Lower leg skin (tissue), 4 donors: ENCODE measurements around the gene MEX3A. TPM values are rescaled to one million over a fixed set of nuclear protein-coding genes. Genes with fewer than 3 reads are reported as not detected.
A peak's percentile ranks its signal among the peaks of the same experiment; 100 is the strongest.

ENCODE experiments used
- DNase-seq, 2 donors: peaks; one replicate each; pipeline ENCODE4 v3.0.0-alpha.2; 2019; ENCODE audit warnings: low spot score in 2 of 2
- H3K4me3 ChIP-seq: fragments of 200-600 bp; sonication (generic); 2 replicates; pipeline ENCODE4 v1.5.1; 2017; ENCODE audit warnings: mild to moderate bottlenecking, low read depth; ENCODE audit not compliant: poor library complexity, severe bottlenecking
- CTCF ChIP-seq, 3 donors: fragments of 450-650 bp; IDR thresholded peaks; one replicate each; pipeline ENCODE4 v1.5.1; 2016; ENCODE audit warnings: antibody characterized with exemption in 3 of 3, mild to moderate bottlenecking in 3 of 3, moderate library complexity in 2 of 3
- POLR2A ChIP-seq, 2 donors: fragments of 450-650 bp; IDR thresholded peaks; one replicate each; pipeline ENCODE4 v1.6.1; 2016 to 2017; ENCODE audit warnings: antibody characterized with exemption in 2 of 2, mild to moderate bottlenecking in 1 of 2, moderate library complexity in 1 of 2
- WGBS, 2 donors: methylation state at CpG; one replicate each; pipeline ENCODE4 v1.1.5; 2018; 5-methylcytosine and 5-hydroxymethylcytosine counted together
- intact Hi-C: fragments of 100-400 bp; cut with DNase I; formaldehyde crosslinking; loops from one replicate; pipeline ENCODE4 v1.15.0; 2023; ENCODE audit warnings: low total_unique reads
- total RNA-seq, 4 donors: library from RNA; depleted of rRNA; stranded (reverse); fragments of >200 nt; gene quantifications; one replicate each; pipeline ENCODE4 v1.1.0, GENCODE V29; 2016

Gene MEX3A
- total RNA-seq, 4 donors from 2014 or later = 0.21 to 1.1 (median 0.67) TPM

DNA sequence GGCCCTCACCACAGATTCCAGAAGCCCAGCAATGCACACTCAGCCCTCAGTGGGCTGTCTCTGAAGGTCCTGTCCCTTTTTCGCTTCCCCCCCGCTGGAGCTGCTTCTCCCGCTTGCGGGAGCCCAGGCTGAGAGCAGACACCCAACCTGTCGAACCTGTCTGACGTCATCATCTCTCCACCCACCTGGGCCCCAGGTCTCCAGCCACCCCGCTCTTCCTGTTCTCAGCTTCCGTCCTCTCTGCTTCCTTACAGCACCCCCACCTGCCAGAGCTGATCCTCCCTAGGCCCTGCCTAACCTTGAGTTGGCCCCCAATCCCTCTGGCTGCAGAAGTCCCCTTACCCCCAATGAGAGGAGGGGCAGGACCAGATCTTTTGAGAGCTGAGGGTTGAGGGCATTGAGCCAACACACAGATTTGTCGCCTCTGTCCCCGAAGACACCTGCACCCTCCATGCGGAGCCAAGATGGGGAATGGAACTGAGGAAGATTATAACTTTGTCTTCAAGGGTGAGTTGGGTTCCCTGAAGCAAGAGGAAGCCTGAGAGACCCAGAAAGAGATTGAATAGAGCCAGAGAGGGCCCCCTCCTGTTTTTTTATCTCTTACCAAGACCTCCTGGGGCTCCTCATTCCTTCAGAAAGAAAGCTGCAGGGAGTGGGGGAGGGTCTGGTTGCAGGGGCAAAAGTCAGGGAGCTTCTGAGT lies 21.2 kb downstream of the MEX3A start, which contains the start of gene RAB25:
TSS of gene RAB25 (plus strand) at position 224 of the 700 bp plus-strand sequence. CDS start at position 465, 241 bp downstream.
- intact Hi-C loops = loop anchor here (5.0 kb wide), 1 partner anchor 1279 kb away; no protein-coding TSS in a partner anchor
- no peak for TF ChIP-seq CTCF (IDR thresholded peaks at IDR 0.05)
- no peak for TF ChIP-seq POLR2A (IDR thresholded peaks at IDR 0.05)
- DNase-seq = peak; percentile 62 to 90
- peak within 1 kb of the TSS; percentile 0 for H3K4me3 ChIP-seq
- WGBS, 2 donors = 33 to 36% methylated on average over 11 of the region's 11 CpGs

- no peak for DNase-seq
- 85% methylated on average over 1 of the region's 1 CpG for WGBS, 2 donors
- TF ChIP-seq CTCF (IDR thresholded peaks at IDR 0.05) (no peak), POLR2A (IDR thresholded peaks at IDR 0.05) (no peak)
- no peak overlapping the region for H3K4me3 ChIP-seq
- intact Hi-C loops = no loop called here
These were observed 25.9 kb downstream of the MEX3A start for GRCh38 chr1:156056326-156056849.

GRCh38 chr1:156055281-156056048 lies 26.8 kb downstream of the MEX3A start:
- TF ChIP-seq POLR2A (IDR thresholded peaks at IDR 0.05) (no peak), CTCF (IDR thresholded peaks at IDR 0.05) (no peak)
- WGBS, 2 donors = 31 to 36% methylated on average over 10 to 11 of the region's 17 CpGs
- no peak for DNase-seq
- intact Hi-C loops = no loop called here
- peak overlapping the region; percentile 79 for H3K4me3 ChIP-seq

- no peak for TF ChIP-seq POLR2A (IDR thresholded peaks at IDR 0.05)
- TF ChIP-seq CTCF (IDR thresholded peaks at IDR 0.05) = no peak
- WGBS, 2 donors = 1% methylated on average over 34 to 48 of the region's 53 CpGs
- peak within 1 kb of the TSS; percentile 79 for H3K4me3 ChIP-seq
- peak; percentile 98 to 100 for DNase-seq
- intact Hi-C loops = no loop called here
These were observed 27.6 kb downstream of the MEX3A start, which contains the start of gene LAMTOR2 for GRCh38 chr1:156054500-156055280. Gene LAMTOR2, plus strand, starts transcription at chr1:156054782. Its CDS starts 108 bp downstream, at chr1:156054890.

DNA sequence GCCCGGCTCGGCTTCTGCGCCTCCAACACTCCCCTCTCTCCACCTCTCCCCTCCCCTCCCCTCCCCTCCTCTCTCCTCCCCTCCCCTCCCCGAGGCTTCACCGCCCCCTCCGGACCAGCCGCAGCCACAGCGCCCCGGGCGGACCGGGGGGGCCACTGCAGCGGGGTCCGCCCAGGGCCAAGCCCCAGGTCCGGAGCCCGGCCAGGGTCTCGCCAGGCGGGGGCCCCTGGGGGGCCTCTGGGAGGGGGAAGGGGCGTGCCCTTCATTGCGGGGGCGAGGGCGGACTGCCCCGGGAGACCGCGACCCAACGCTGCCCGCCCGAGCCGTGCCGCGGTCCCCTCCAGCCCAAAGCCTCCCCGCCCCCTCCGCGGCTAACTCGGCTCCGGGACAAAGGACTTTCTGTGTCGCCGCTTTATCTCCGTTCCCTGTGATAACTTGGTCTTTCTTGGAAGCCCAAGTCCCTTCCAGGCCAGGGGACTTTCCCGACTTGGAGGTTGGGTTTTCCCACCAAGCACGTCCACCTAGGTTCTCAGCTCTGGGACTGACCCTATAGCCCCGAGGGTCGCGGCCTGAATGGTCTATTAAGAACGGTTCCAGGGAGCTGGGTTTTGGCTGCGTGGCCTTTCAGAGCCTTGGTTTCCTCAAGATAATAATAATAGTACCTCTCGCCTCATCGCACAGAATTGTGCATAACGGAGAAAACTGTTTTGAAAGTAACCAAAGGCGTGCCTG lies 28.3 kb downstream of the MEX3A start, which contains the start of gene UBQLN4:
TSS of gene UBQLN4 (minus strand) at position 31 of the 732 bp plus-strand sequence. CDS start 97 bp downstream, outside the sequence.
- intact Hi-C loops = no loop called here
- 1% methylated on average over 27 to 39 of the region's 49 CpGs for WGBS, 2 donors
- peak within 1 kb of the TSS; percentile 79 for H3K4me3 ChIP-seq
- TF ChIP-seq CTCF (IDR thresholded peaks at IDR 0.05) (no peak), POLR2A (IDR thresholded peaks at IDR 0.05) (no peak)
- DNase-seq = peak; percentile 75 to 96
